BLaER1 (cell line): ENCODE data around the gene CA7.
"Not testable (repeated sequence)": the region's sequence is repeated elsewhere in the genome, so short reads cannot be mapped to it uniquely, and the experiment has no call there.

ENCODE experiments used
- H3K27ac ChIP-seq: shearing (Covaris generic); formaldehyde crosslinking; 2 replicates; pipeline ENCODE4 v1.8.1; 2022
- H3K27me3 ChIP-seq: shearing (Covaris generic); formaldehyde crosslinking; 2 replicates; pipeline ENCODE4 v1.8.1; 2022
- H3K36me3 ChIP-seq: shearing (Covaris generic); formaldehyde crosslinking; 2 replicates; pipeline ENCODE4 v1.8.1; 2022
- H3K4me1 ChIP-seq: shearing (Covaris generic); formaldehyde crosslinking; 2 replicates; pipeline ENCODE4 v1.8.1; 2022
- H3K4me2 ChIP-seq: shearing (Covaris generic); formaldehyde crosslinking; 2 replicates; pipeline ENCODE4 v1.8.1; 2022
- H3K4me3 ChIP-seq: shearing (Covaris generic); formaldehyde crosslinking; 2 replicates; pipeline ENCODE4 v1.8.1; 2022
- H3K9ac ChIP-seq: shearing (Covaris generic); formaldehyde crosslinking; 2 replicates; pipeline ENCODE4 v1.8.1; 2022
- H3K9me3 ChIP-seq: shearing (Covaris generic); formaldehyde crosslinking; 2 replicates; pipeline ENCODE4 v1.8.1; 2022
- H4K20me1 ChIP-seq: shearing (Covaris generic); formaldehyde crosslinking; 2 replicates; pipeline ENCODE4 v1.8.1; 2022
- Cebpa-rat ChIP-seq: shearing (Covaris generic); IDR thresholded peaks from 2 replicates; pipeline ENCODE4 v1.8.1; 2022

Gene CA7

GRCh38 chr16:66894055-66894454 is 49.8 kb downstream of the CA7 start:
- Histone ChIP-seq H3K4me2 (no peak overlapping the region), H3K9ac (no peak overlapping the region), H3K27ac (no peak overlapping the region), H4K20me1 (peaks cover 20% of the 10 kb centered on the region; the same call in 1 of the 2 replicates), H3K36me3 (peaks cover 14% of the 10 kb centered on the region), H3K27me3 (no peaks in the 10 kb centered on the region), H3K4me3 (no peak overlapping the region), H3K9me3 (no peaks in the 10 kb centered on the region), H3K4me1 (peaks cover 32% of the 10 kb centered on the region)
- no peak for TF ChIP-seq Cebpa-rat

DNA sequence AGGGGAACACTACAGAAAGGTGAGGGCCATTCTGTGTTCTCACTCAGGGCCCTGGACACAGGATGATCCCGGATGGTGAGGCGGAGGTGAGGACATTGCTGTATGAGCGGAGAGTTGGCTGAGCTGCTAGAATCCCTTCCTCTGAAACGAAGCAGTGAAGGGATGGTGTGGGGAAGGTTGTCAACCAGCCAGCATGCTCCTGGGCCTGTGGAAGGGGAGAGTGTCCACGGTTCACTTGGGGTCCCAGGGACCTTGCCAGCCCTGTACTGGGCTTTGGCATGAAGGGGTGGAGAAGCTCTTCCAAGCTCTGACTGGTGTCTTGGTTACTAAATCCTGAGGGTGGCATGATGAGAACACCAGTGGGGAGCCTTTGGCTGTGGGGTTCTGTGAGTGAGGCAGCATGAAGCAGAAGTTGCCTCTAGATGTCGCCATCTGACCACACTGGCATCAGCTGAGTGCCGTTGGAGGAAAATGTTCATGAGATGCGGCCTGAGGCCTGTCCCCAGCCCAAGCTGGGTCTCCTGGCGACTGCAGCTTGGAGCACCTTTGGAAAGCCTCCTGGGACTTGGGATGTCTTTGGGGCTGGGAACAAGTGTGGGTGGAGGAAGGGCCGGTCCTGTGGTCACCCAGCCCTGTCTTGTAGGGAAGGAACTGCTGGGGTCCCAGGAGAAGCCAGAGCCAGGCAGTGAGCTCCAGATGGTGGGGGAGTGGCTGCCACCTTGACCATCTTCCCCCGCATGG is 50.9 kb downstream of the CA7 start:
- 0 out of 2 replicates have a peak overlapping the region, but pooled peaks have one; percentile 10 for H3K27ac ChIP-seq
- H3K9me3 ChIP-seq, result no peaks in the 10 kb centered on the region
- H3K36me3 ChIP-seq, result peaks cover 6% of the 10 kb centered on the region
- no peak for TF ChIP-seq Cebpa-rat
- H3K4me1 ChIP-seq, result peaks cover 41% of the 10 kb centered on the region
- peak overlapping the region; percentile 65 for H3K4me2 ChIP-seq
- H4K20me1 ChIP-seq, result 0 out of 2 replicates have a peak, but pooled peaks cover 10% of the 10 kb centered on the region
- 0 out of 2 replicates have a peak overlapping the region, but pooled peaks have one; percentile 7 for H3K9ac ChIP-seq
- no peak overlapping the region for H3K4me3 ChIP-seq
- no peaks in the 10 kb centered on the region for H3K27me3 ChIP-seq

DNA sequence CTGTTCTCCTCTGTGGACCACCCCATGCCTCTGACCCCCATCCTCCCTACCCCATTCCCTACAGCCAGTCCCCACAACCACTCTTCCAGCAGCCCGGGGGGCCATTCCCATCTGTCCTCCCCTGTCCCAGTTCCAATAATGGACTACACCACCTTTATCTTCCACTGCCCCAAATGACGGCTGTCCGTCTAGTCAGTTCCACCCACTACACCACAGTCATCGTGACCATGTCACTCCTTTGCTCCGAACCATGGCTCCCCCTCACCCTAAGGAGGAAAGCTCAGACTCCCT is 51.4 kb downstream of the CA7 start:
- Histone ChIP-seq H4K20me1 (0 out of 2 replicates have a peak, but pooled peaks cover 9% of the 10 kb centered on the region), H3K9me3 (no peaks in the 10 kb centered on the region), H3K4me1 (peaks cover 45% of the 10 kb centered on the region), H3K9ac (0 out of 2 replicates have a peak overlapping the region, but pooled peaks have one; percentile 7), H3K27ac (0 out of 2 replicates have a peak overlapping the region, but pooled peaks have one; percentile 10), H3K27me3 (no peaks in the 10 kb centered on the region), H3K4me2 (peak overlapping the region; percentile 65), H3K4me3 (no peak overlapping the region), H3K36me3 (peaks cover 6% of the 10 kb centered on the region)
- TF ChIP-seq Cebpa-rat, result no peak

- TF ChIP-seq Cebpa-rat, result no peak
- Histone ChIP-seq H3K27ac (0 out of 2 replicates have a peak overlapping the region, but pooled peaks have one; percentile 10), H3K9me3 (no peaks in the 10 kb centered on the region), H3K27me3 (no peaks in the 10 kb centered on the region), H3K9ac (0 out of 2 replicates have a peak overlapping the region, but pooled peaks have one; percentile 7), H3K4me2 (peak overlapping the region; percentile 65), H3K4me1 (peaks cover 48% of the 10 kb centered on the region), H3K4me3 (no peak overlapping the region), H4K20me1 (0 out of 2 replicates have a peak, but pooled peaks cover 8% of the 10 kb centered on the region), H3K36me3 (peaks cover 6% of the 10 kb centered on the region)
Observed at GRCh38 chr16:66895999-66896398, 51.8 kb downstream of the CA7 start.

- not testable (repeated sequence) for H3K27me3 ChIP-seq, H3K9ac ChIP-seq, H3K4me3 ChIP-seq, H3K36me3 ChIP-seq, H4K20me1 ChIP-seq, H3K9me3 ChIP-seq, H3K27ac ChIP-seq, H3K4me2 ChIP-seq
- peaks cover 50% of the 10 kb centered on the region for H3K4me1 ChIP-seq
Observed at GRCh38 chr16:66896682-66897081, 52.5 kb downstream of the CA7 start.

DNA sequence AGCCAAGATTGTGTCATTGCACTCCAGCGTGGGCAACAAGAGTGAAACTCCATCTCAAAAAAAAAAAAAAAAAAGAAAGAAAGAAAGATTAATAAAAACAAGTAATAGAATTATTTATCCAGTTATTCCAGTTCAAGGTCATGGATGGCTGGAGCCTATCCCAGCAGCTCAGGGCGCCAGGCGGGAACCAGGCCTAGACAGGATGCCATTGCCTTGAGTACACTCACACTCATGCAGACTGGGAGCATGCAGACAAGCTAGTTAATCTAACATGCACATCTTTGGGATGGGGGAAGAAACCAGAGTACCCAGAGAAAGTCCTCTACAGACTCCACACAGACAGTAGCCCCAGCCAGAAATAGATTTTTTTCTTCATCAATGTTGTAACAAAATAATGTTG is 54.0 kb downstream of the CA7 start:
- no peaks in the 10 kb centered on the region for H3K36me3 ChIP-seq
- H3K9ac ChIP-seq, result no peak overlapping the region
- no peak overlapping the region for H3K4me3 ChIP-seq
- no peak for TF ChIP-seq Cebpa-rat
- no peak overlapping the region for H3K27ac ChIP-seq
- H4K20me1 ChIP-seq, result no peaks in the 10 kb centered on the region
- no peak overlapping the region for H3K4me2 ChIP-seq
- H3K27me3 ChIP-seq, result no peaks in the 10 kb centered on the region
- H3K4me1 ChIP-seq, result peaks cover 57% of the 10 kb centered on the region
- no peaks in the 10 kb centered on the region for H3K9me3 ChIP-seq

- H3K9ac ChIP-seq, result no peak overlapping the region
- no peak for TF ChIP-seq Cebpa-rat
- H3K4me1 ChIP-seq, result peaks cover 63% of the 10 kb centered on the region
- H3K4me3 ChIP-seq, result no peak overlapping the region
- H4K20me1 ChIP-seq, result no peaks in the 10 kb centered on the region
- no peaks in the 10 kb centered on the region for H3K27me3 ChIP-seq
- no peak overlapping the region for H3K27ac ChIP-seq
- no peaks in the 10 kb centered on the region for H3K9me3 ChIP-seq
- no peak overlapping the region for H3K4me2 ChIP-seq
- H3K36me3 ChIP-seq, result no peaks in the 10 kb centered on the region
Observed at GRCh38 chr16:66898933-66899309, 54.7 kb downstream of the CA7 start.

GRCh38 chr16:66899310-66899944 is 55.2 kb downstream of the CA7 start:
- peak; percentile 84 for TF ChIP-seq Cebpa-rat
- Histone ChIP-seq H3K27ac (peak overlapping the region; percentile 50; the same call in 1 of the 2 replicates), H4K20me1 (no peaks in the 10 kb centered on the region), H3K4me2 (peak overlapping the region; percentile 43), H3K4me3 (no peak overlapping the region), H3K36me3 (no peaks in the 10 kb centered on the region), H3K27me3 (no peaks in the 10 kb centered on the region), H3K4me1 (peaks cover 68% of the 10 kb centered on the region), H3K9ac (no peak overlapping the region; the same call in 1 of the 2 replicates), H3K9me3 (no peaks in the 10 kb centered on the region)

GRCh38 chr16:66899945-66900710 is 55.9 kb downstream of the CA7 start:
- no peaks in the 10 kb centered on the region for H3K27me3 ChIP-seq
- no peaks in the 10 kb centered on the region for H4K20me1 ChIP-seq
- peak overlapping the region; percentile 34 for H3K9ac ChIP-seq
- H3K9me3 ChIP-seq, result no peaks in the 10 kb centered on the region
- H3K4me1 ChIP-seq, result peaks cover 72% of the 10 kb centered on the region
- peak overlapping the region; percentile 50 for H3K27ac ChIP-seq
- no peak overlapping the region for H3K4me3 ChIP-seq
- no peaks in the 10 kb centered on the region for H3K36me3 ChIP-seq
- H3K4me2 ChIP-seq, result peak overlapping the region; percentile 43
- no peak for TF ChIP-seq Cebpa-rat
